Lung microvascular endothelial cell (primary cell): Measurements from ENCODE around the gene CTPS2. TPM values are rescaled to one million over a fixed set of nuclear protein-coding genes. Genes with fewer than 3 reads are reported as not detected.

Source experiments
- DNase-seq, 2 donors: peaks; one replicate each; pipeline versions ENCODE4 v3.0.0 to v3.0.0-alpha.2; 2010; ENCODE audit warnings: low read depth in 2 of 2
- total RNA-seq: library from RNA; depleted of rRNA; stranded (reverse); fragments of >200 nt; gene quantifications from 2 replicates; pipeline ENCODE4 v1.2.1, GENCODE V29; 2014

The CTPS2 gene
- total RNA-seq, 1 donor from 2014 or later: 11.1 TPM

- DNase-seq: peak in 1 of 2 donors; percentile 19
These were observed 449 bp downstream of the CTPS2 start for GRCh38 chrX:16711893-16712547.

- peak in 1 of 2 donors; percentile 14 for DNase-seq
These were observed 1.2 kb downstream of the CTPS2 start for GRCh38 chrX:16711219-16711811.

DNA sequence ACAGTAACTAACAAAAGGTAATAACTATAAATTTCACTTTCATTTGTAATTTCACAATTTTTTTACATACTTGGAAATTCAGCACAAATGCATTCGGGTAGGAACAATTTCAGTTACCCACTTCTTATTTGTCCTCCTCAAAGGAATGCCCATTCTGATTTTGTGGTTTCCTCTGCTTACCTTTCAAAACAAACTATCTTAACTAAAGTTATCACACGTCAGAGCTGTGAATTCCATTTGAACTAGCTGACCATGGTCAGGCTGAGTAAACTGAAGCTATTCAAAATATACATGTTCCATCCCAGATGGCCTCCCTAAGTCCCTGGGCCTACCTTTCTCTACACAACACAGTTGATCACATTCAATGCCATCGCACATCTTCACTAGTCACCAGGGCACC is 4.5 kb downstream of the CTPS2 start:
- no peak for DNase-seq

- no peak for DNase-seq
These were observed 7.1 kb downstream of the CTPS2 start for GRCh38 chrX:16705370-16705769.

DNA sequence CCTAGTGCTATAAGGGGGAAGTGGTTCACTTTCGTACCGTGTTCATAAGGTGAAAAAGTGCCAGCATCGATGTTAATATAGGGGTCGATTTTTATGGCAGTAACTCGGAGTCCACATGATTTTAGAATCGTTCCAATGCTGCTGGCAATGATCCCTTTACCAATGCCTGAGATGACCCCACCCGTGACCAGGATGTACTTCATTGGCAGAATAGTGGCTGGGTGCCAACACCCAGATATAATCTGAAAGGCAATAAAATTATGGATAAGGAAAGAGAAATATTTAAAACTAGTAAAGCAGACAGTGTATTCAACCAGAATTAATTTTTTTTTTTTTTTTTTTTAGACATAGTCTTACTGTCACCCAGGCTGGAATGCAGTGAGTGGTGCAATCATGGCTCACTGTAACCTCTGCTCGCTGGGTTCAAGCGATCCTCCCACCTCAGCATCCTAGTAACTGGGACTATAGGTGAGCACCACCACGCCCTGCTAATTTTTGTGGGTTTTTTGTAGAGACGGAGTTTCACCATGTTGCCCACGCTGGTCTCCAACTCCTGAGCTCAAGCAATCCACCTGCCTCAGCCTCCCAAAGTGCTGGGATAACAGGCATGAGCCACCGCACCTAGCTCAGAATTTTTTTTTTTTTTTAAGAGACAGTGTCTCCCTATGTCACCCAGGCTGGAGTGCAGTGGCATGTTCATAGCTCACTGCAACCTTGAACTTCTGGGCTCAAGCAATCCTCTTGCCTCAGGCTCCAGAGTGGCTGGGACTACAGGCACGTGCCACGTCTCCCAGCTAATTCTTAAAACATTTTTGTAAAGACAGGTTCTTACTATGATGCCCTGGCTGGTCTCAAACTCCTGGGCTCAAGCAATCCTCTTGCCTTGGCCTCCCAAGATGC is 9.5 kb downstream of the CTPS2 start:
- DNase-seq: no peak

DNA sequence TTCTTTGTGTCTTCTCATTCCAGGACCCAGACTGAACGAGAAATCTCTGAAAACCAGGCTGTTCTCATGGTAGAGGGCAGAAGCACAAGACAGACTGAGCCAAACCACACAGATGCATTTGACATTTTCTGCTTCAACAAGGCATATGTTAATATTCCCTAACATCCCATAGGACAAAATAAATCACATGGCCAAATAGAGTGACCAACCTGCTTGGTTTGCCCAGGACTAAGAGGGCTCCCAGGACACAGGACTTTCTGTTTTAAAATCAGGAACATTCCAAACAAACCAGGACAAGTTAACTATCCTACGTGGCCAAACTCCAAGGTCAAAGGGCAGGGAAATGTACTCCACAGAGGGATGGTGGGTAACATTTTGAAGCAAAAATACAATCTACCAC is 11.7 kb downstream of the CTPS2 start:
- no peak for DNase-seq

DNA sequence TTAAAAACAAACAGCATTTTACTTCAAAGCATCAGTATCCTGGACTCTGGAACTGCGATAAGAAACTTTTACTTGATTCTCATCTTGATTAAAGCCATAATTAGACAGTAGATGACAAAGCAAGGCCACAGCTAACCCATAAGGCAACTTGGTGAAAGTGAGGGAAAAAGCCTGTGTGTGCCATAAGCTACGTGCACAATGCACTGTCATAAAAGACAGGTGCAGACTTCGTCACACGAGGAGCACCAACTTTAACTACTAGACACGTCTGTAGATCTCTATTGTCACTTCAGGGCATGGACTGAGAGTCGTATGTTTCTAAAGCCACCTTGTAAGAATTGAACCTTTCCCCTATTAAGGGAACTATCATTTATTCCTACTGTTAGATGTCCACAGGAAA is 13.1 kb downstream of the CTPS2 start:
- DNase-seq: no peak

DNA sequence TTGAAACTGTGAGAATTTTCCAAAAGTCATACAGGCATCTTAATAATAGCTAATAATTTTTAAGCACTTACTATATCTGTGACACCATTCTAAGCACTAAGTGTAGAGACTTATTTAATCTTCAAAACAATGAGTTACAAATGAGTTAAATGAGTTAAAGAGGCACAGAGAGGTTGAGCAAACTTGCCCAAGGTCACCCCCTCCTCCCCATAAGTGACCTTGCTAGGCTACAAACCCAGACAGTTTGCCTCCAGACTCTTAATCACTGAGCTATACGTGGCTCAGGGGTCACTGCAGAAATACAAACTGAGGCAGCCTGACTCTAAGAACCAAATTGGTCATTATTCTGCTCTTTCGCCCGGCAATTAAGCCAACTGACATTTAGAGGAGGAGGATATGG is 15.5 kb downstream of the CTPS2 start:
- DNase-seq: no peak

- DNase-seq: peak; percentile 59 to 76
These were observed 17.3 kb downstream of the CTPS2 start for GRCh38 chrX:16695079-16695676.

DNA sequence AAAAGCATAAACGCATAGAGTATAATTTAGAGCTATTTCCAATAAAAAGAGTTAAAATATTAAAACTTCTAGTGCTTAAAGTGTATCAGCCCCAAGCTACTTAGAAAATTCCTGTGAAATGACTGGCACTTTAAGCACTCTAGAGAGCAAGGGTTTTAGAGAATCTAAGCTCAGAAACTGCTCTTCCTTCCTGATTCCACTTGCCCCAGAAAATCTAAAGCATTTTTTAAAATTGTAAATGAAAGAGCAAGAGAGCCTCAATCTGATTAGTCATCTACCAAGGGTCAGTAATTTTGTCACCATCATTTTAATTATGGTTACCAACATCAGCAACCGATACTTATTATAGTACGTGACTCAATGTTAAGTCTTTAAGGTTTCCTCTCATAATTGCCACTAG is 25.0 kb downstream of the CTPS2 start:
- no peak for DNase-seq

DNA sequence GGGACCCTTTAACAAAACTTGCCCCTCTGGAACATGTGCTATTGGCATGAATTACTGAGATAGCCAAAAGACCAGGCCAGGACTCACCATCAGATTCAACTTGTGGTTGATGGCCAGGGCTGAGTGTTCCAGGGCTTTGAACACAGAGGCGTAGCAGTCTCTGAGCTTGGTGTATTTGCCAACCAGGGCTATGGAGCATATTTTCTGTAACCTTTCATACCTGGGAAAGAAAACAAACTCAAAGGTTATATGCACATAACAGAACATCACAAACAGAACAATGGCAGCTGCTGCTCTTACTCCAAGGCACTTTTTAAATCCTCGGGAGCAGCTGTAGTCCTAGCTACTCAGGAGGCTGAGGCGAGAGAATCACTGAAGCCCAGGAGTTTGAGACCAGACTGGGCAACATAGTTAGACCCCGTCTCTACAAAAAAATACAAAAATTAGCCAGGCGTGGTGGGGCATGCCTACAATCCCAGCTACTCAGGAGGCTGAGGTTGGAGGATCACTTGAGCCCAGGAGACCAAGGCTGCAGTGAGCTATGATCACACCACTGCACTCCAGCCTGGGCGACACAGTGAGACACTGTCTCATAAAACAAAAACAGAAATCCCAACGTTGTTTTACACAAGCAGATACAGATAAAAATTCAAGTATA is 29.3 kb downstream of the CTPS2 start:
- DNase-seq: no peak

- peak in 1 of 2 donors; percentile 49 for DNase-seq
These were observed 33.8 kb downstream of the CTPS2 start for GRCh38 chrX:16678689-16679088.

DNA sequence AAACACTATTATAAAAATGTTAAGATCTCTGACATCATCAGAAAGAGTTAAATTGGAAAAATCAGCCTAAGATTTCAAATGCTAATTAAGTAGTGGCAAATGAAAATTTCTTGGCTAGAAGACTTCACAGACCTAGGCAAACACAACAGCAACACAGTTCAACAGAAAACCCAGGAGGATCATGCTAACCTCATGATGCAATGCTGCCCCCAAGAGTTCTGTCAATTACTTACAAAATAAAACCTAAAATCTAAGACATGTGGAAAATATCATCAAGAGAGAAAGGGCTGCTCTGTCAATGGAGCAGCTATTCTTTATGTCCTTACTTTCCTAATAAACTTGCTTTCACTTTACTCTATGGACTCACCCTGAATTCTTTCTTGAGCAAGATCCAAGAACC is 41.5 kb downstream of the CTPS2 start:
- DNase-seq: peak; percentile 66 to 72

DNA sequence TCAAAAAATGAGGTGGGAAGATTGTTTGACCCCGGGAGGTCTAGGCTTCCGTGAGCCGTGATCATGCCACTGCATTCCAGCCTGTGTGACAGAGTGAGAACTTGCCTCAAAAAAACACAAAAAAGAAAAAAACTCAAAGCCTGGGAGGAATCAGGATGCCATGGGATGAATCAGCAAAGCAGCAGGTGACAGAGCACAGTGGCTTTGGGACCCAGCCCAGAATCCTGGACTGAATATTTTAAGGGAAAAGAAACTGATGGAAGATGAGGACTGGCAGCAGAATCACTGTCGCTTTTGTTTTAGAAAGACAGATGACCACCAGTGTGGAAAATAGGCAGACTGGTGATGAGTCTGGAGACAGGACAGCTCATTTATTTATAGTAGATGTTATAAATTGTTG is 45.9 kb downstream of the CTPS2 start:
- peak; percentile 49 to 73 for DNase-seq

GRCh38 chrX:16665089-16665488 is 47.4 kb downstream of the CTPS2 start:
- DNase-seq: peak; percentile 20 to 49

DNA sequence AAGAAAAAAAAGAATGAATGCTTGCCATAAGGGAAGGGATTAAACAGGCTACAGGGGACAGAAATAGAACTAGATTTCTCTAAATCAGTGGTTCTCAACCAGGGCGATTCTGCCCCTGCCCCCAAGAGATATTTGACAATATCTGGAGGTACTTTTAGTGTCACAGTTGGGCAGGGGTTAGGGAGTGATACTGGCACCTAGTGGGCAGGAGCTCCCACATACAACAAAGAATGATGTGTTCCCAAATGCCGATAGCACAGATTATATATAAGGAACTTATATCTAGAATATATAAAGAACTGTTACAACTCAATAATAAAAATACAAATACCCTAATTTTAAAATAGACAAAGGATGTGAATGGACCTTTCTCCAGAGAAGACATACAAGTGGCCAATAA is 47.8 kb downstream of the CTPS2 start:
- peak in 1 of 2 donors; percentile 9 for DNase-seq

- peak; percentile 21 to 37 for DNase-seq
These were observed 48.4 kb downstream of the CTPS2 start for GRCh38 chrX:16664074-16664473.

- no peak for DNase-seq
These were observed 50.1 kb downstream of the CTPS2 start for GRCh38 chrX:16662402-16662801.

DNA sequence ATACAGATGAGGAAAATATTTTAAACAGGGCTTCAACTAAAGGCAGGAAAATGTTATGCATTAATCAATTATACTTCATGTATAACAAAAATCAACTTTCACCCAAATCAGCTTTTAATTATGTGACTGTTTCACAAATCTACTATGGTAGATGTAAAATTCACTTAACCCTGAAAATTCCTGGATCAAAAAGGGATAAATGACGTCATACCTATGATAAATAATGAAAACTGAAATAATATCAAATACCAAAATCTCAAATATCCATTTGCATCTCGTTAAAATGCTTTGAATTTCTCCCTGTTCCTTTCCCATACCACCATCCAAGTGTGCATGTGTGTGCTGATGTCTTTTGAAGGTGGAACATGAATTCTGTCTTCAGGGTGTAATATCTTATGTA is 51.0 kb downstream of the CTPS2 start:
- DNase-seq: no peak

- no peak for DNase-seq
These were observed 53.1 kb downstream of the CTPS2 start for GRCh38 chrX:16659321-16659720.

DNA sequence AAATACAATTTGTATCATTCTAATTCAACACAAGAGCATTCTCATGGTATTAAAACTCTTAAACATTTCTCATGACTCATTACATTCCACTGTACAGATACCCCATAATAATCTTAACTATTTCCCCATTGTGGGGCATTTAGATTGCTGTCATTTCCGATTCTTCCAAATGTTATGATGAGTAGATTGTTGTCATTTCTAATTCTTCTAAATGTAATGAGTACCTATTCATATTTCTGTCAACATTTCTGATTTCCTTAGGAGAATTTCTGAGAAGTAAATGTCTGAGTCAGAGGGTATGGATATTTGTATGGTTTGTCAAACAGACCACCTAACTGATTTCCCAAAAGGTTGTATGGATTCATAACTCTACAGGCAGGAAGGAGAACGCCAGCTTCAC is 54.2 kb downstream of the CTPS2 start:
- peak; percentile 17 to 70 for DNase-seq

DNA sequence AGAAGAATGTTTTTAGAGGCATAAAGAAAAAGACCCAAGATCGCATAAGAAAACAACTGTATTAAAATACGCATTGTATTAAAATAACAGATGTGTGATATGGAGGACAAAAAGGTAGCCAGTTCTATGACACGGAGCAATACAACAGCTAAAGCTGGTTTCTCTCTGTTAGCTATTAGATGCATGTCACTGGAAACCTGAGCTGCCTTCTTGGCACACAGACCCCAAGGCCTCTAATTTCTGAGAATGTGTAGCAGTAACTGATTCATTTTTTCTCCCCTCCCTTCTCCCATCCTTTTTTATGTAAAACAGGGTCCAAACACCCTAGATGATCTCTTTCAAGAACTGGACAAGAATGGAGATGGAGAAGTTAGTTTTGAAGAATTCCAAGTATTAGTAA is 58.4 kb downstream of the CTPS2 start:
- DNase-seq: no peak
